ENCODE measurements around the gene KRTAP5-6.

DNA sequence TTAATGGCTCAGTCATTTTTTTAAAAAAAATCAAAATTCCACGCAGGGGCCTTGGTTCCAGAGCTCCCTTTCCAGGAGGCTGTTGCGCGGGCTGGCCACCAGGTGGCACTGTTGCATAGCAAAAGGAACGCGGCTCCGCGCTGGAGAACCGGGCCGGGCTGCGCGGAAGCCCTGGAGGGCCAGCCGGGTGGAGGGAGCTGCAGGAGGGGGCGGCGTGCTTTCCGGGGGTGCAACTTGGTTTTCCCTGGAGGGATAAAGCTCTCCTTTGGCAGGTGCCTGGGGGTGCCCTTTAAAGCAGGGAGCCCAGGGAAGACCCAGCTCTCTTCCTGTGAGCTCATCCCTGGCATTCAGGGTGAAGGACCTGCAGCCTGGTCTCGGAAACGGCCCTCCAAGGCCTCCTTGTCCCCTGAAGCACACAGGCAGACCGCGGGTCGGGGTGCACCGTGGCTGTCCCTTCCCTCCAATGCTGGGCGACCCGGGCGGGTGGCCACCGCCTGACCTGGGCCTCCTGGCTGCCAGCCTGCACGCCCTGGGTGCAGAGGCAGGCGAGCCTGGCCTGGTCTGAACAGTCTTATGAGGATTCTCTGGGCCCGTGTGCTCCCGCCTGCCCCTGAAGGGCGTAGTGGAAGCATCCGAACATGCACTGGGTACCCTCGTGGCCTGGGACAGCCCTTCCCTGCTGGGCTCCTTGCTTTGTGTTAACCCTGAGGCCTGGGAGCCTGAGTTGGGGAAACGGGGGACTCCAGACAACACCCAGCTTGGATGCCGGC is 44.0 kb upstream of the KRTAP5-6 start:
- no peak for TF ChIP-seq POLR2AphosphoS5 (IDR thresholded peaks at IDR 0.05; ENCODE audit: low read depth, low read length)
- no peak for TF ChIP-seq TAF1 (IDR thresholded peaks at IDR 0.05; ENCODE audit: borderline replicate concordance, insufficient read depth, low read length)

All from PFSK-1 (cell line).